Neuron (in vitro differentiated cells): ENCODE data around the gene PREX1.
"Not testable (repeated sequence)": the region's sequence is repeated elsewhere in the genome, so short reads cannot be mapped to it uniquely, and the experiment has no call there.

Source experiments
- H2AFZ ChIP-seq: one replicate; pipeline ENCODE4 v1.6.1; 2013; ENCODE audit warnings: low read depth, mild to moderate bottlenecking, inconsistent platforms, low read length, moderate library complexity
- H3K27me3 ChIP-seq: one replicate; pipeline ENCODE4 v1.6.1; 2013; ENCODE audit warnings: low read length; ENCODE audit not compliant: insufficient read depth
- H3K36me3 ChIP-seq: one replicate; pipeline ENCODE4 v1.6.1; 2013; ENCODE audit warnings: low read length; ENCODE audit not compliant: insufficient read depth
- H3K4me1 ChIP-seq: one replicate; pipeline ENCODE4 v1.6.1; 2013; ENCODE audit warnings: low read length; ENCODE audit not compliant: insufficient read depth
- H3K4me3 ChIP-seq: 2 replicates; pipeline ENCODE4 v1.5.1; 2013; ENCODE audit warnings: mild to moderate bottlenecking, low read length, moderate library complexity
- H3K9me3 ChIP-seq: one replicate; pipeline ENCODE4 v1.6.1; 2013; ENCODE audit warnings: low read length

The PREX1 gene

DNA sequence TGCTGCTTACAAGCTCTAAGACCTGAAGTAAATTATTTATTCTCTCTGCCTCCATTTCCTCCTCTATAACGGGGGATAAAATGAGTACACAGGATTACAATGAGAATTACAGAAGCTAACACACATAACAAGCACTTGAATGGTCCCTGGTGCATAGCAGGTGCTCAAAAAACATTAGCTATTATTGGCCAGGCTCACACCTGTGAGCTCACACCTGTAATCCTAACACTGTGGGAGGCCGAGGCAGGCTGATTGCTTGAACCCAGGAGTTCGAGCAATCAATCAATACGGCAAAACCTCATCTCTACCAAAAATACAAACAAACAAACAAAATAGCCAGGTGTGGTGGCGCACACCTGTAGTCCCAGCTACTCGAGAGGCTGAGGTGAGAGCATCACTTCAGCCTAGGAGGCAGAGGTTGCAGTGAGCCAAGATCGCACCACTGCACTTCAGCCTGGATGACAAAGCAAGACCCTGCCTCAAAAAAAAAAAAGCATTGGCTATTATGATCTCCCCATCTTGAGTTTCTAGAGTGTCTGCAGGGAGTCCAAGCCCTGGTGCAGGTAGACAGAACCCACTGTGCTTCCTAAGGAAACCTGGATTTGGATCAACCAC, 68.1 kb downstream of the PREX1 start:
- H2AFZ ChIP-seq = no peak overlapping the region
- no peaks in the 10 kb centered on the region for H3K27me3 ChIP-seq
- H3K4me3 ChIP-seq = no peak overlapping the region
- no peaks in the 10 kb centered on the region for H3K36me3 ChIP-seq
- peaks cover 18% of the 10 kb centered on the region for H3K4me1 ChIP-seq
- peaks cover 7% of the 10 kb centered on the region for H3K9me3 ChIP-seq

DNA sequence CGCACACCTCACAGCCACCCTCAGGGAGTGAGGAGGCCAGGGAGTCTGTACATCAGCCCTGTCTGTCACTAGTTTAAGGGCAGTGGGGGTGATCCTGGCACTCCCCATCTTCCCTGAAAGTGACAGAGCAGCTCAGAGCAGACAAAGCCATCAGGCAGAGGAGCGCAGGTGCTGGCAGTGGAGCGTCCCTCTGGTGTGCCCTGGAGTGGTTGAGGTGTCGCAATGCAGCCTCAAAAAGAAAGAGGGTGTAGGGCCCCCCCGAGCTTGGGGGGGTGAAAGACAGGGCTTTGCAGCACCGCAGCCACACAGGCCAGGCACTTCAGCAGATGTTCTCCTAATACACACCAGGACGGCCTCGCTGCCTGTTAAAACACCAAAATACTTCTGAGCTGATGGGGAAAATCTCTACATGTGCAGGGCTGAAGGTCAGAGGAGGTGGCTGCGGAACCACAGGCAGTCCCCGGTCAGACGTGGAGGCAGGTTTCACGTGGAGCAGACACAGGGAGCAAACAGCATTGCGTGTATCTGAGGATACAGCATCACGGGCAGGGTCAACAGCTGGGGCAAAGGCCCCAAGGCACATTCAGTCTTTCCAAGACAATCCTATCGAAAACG, 69.5 kb downstream of the PREX1 start:
- Histone ChIP-seq H3K4me3 (no peak overlapping the region), H3K4me1 (peaks cover 7% of the 10 kb centered on the region), H3K9me3 (peaks cover 6% of the 10 kb centered on the region), H3K36me3 (no peaks in the 10 kb centered on the region), H2AFZ (no peak overlapping the region), H3K27me3 (no peaks in the 10 kb centered on the region)

DNA sequence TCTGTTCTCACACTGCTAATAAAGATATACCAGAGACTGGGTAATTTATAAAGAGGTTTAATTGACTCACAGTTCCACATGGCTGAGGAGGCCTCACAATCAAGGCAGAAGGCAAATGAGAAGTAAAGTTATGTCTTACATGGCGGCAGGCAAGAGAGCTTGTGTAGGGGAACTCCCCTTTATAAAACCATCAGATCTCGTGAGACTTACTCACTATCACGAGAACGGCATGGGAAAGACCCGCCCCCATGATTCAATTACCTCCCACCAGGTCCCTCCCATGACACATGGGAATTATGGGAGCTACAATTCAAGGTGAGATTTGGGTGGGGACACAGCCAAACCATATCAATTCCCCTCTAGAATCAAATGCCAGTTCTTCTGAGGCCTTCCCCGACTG, 71.0 kb downstream of the PREX1 start:
- H3K4me3 ChIP-seq, H3K9me3 ChIP-seq, H2AFZ ChIP-seq, H3K27me3 ChIP-seq, H3K36me3 ChIP-seq: not testable (repeated sequence)
- H3K4me1 ChIP-seq = peaks cover 16% of the 10 kb centered on the region

DNA sequence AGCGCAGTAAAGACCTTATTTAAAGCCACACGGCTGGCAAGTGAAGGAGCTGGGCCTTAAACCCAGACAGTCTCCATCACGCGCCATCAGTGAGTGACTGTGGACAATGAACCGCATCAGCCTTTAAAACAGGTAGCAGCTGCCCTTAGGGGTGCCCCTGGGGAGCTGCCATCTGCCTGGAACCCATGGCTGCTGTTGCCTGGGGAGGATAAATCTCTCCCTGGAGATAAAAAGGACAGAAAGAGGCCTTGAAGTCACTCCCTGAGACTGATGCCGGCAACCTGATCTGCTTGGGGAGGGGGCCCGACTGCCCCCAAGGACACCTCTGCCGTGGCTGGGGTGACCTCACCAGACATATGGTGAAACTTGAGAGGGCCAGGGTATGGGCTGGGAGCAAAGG, 73.5 kb downstream of the PREX1 start:
- H2AFZ ChIP-seq = no peak overlapping the region
- no peaks in the 10 kb centered on the region for H3K27me3 ChIP-seq
- H3K4me1 ChIP-seq = peaks cover 25% of the 10 kb centered on the region
- H3K4me3 ChIP-seq = no peak overlapping the region
- H3K36me3 ChIP-seq = no peaks in the 10 kb centered on the region
- peaks cover 6% of the 10 kb centered on the region for H3K9me3 ChIP-seq

DNA sequence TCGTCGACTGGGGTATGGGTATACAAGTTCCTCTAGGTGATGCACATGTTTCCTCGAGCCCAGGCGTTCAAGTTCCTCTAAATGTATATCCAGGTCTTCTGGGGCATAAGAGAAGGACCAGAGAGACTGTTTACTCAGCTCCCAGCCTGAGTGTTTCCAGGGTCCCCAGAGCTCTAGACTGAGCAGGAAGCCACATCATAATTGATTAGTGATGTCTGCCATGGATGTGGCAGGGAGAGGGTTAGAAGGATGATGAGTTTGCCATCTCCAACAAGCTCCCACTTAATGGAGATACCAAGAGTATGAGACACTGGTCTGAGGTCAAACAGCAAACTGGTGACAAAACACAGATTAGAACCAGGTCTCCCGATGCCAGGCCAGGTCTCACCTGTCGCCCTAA, 74.8 kb downstream of the PREX1 start:
- Histone ChIP-seq H3K9me3 (peaks cover 6% of the 10 kb centered on the region), H3K36me3 (no peaks in the 10 kb centered on the region), H3K27me3 (no peaks in the 10 kb centered on the region), H3K4me1 (peaks cover 35% of the 10 kb centered on the region), H2AFZ (no peak overlapping the region), H3K4me3 (no peak overlapping the region)

DNA sequence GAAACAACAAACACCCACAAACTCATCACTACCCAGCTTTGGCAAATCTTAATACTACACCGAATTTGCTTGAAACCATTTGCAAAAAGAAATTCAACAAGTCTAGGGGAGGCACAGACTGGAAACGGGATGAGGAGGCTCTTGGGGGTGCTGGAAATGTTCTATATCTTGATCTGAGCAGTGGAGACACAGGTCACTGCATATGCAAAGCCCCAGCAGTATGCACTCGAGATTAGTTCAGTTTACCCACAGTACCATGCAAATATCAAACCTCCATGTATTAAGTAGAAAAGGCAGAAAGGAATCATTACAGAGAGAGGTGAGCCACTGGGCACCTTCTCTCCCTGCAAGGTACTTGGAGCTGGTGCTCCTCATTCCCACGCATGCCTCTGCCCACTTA, 75.9 kb downstream of the PREX1 start:
- H3K9me3 ChIP-seq = peaks cover 4% of the 10 kb centered on the region
- no peak overlapping the region for H3K4me3 ChIP-seq
- H3K4me1 ChIP-seq = peaks cover 46% of the 10 kb centered on the region
- no peak overlapping the region for H2AFZ ChIP-seq
- no peaks in the 10 kb centered on the region for H3K36me3 ChIP-seq
- no peaks in the 10 kb centered on the region for H3K27me3 ChIP-seq

DNA sequence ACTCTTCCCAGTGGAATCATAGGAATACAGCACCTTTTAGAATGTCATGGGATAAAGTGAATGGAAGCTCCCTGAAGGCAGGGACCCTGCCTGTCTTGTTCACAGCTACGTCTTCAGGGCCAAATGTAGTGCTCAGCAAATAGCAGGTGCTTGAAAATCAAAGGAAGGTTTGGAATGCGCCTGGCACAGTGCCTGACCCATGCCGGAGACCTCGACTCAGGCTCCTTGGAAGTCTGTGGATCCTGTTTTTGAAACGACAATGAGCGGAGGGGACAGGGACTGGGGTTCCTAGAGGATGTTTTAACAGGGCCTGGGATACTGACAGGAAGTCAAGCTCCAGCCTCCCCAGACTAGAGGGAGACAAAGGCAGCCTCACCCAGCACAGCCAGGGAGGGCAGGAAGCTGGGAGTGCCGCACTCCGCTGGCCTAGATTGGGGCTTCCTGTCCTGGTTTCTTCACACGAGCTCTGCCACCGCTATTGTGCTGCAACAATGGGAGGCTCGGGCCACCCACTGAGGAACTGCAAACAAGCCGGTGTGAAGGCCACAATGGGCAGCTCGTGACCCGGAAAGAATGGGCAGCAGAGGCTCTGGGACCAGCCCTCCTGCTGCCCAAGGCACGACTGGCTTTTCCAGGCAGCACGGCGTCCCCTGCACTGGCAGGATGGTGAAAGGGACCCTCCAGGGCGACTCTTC, 76.7 kb downstream of the PREX1 start:
- H3K27me3 ChIP-seq = no peaks in the 10 kb centered on the region
- peaks cover 46% of the 10 kb centered on the region for H3K4me1 ChIP-seq
- no peak overlapping the region for H2AFZ ChIP-seq
- H3K36me3 ChIP-seq = no peaks in the 10 kb centered on the region
- H3K4me3 ChIP-seq = no peak overlapping the region
- peaks cover 4% of the 10 kb centered on the region for H3K9me3 ChIP-seq

DNA sequence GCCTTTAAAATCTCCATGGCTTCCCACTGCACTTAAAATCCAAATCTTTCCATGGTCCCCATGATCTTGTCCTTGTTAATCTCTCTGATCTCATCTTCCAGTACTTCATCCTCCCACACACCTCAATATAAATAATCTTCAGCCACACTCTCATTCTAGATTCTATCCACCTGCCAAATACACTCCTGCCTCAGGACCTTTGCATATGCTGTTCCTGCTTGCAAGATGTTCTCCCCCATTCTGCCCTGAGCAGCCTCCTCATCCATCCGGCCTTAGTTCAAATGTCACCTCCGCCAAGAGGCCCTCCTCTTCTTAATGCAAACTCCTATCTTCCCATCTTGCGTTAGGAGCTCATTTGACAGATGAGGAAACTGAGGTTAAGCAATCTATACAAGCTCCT, 77.4 kb downstream of the PREX1 start:
- no peaks in the 10 kb centered on the region for H3K36me3 ChIP-seq
- no peaks in the 10 kb centered on the region for H3K27me3 ChIP-seq
- H3K4me1 ChIP-seq = peaks cover 46% of the 10 kb centered on the region
- H3K9me3 ChIP-seq = peaks cover 3% of the 10 kb centered on the region
- H3K4me3 ChIP-seq = no peak overlapping the region
- no peak overlapping the region for H2AFZ ChIP-seq

DNA sequence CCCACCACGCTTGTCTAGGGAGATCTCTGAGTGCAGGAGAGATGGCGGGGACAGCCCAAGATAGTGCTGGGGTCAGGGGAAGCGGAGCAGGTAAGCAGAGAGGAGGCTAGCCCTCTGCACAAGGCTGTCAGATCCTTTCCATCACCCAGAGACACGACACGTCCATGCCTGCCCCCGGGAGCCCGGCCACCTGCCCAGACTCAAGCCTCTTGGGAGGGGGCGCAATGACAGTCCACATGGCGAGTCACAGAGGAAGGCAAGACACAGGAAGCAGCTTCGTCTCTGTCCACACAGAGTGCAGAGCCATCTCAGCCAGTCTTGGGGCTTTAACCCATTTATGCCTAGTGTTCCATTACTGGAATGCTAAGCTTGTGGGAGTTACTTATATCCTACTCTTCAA, 78.4 kb downstream of the PREX1 start:
- H3K4me3 ChIP-seq = no peak overlapping the region
- no peak overlapping the region for H2AFZ ChIP-seq
- no peaks in the 10 kb centered on the region for H3K9me3 ChIP-seq
- H3K4me1 ChIP-seq = peaks cover 46% of the 10 kb centered on the region
- H3K36me3 ChIP-seq = peaks cover 6% of the 10 kb centered on the region
- H3K27me3 ChIP-seq = no peaks in the 10 kb centered on the region

DNA sequence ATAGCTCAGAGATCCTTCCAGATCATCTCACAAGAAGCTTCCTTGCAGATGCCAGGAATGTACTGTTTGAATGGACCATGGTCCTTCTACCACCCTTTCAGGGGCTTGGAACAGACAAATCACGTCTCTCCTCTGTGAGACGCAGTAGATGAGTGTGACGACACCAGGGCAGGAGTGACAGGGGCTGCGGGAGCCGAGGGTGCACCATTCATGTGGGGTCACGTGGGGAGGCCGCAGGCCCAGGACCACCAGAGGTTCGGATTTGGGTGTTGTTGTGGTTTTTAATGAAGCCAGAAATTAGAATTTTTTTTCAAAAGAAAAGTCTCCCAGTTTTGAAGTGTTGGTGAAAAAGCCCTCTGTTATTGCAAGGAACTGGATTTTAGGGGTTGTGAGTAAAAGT, 79.2 kb downstream of the PREX1 start:
- H3K36me3 ChIP-seq = peaks cover 15% of the 10 kb centered on the region
- no peaks in the 10 kb centered on the region for H3K9me3 ChIP-seq
- no peak overlapping the region for H3K4me3 ChIP-seq
- peaks cover 46% of the 10 kb centered on the region for H3K4me1 ChIP-seq
- H2AFZ ChIP-seq = no peak overlapping the region
- H3K27me3 ChIP-seq = no peaks in the 10 kb centered on the region

DNA sequence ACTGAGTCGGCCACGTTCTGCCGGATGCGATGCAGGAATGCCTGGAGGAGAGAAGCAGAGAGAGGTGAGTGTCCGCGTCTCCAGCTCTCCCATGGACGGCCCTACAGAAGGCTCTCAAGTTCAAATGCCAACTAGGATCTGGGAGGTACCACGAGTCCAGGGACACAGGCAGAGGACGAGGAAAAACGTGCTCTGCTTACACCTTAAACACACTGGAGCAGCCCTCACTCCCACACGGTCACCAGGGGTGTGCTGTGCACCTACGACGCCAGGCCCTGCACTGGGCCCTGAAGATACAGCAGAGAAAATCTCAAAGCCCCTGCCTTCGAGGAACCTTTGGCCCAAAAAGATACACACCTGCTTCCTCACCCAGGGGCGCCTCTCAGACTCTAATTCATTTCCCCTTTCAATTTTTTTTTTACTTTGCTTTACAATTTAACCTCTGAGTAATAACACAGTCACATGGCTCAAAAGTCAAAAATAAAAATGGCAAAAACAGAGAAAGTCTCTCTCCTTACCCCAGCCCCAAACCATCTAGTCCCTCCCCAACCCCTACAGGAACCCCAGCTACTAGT, 79.9 kb downstream of the PREX1 start:
- H3K36me3 ChIP-seq = peaks cover 21% of the 10 kb centered on the region
- no peak overlapping the region for H2AFZ ChIP-seq
- H3K4me1 ChIP-seq = peaks cover 41% of the 10 kb centered on the region
- no peaks in the 10 kb centered on the region for H3K9me3 ChIP-seq
- no peaks in the 10 kb centered on the region for H3K27me3 ChIP-seq
- no peak overlapping the region for H3K4me3 ChIP-seq

DNA sequence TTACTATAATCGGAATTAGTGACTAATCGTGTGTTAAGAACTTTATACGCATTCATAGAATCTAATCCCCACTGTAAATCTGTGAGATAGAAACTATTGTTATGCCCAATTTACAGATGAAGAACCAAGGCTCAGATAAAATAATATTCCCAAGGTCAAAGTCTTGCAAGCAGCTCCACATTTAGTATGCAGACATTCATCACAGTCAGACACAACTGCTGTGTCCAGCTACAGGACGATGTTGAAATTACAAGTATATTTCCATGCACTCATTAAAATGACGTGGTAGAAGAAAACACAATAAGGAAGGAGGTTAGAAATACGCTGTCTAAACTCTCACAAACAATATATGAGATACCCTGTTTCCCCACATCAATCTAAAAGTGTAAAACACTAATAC, 82.5 kb downstream of the PREX1 start:
- peaks cover 38% of the 10 kb centered on the region for H3K36me3 ChIP-seq
- H2AFZ ChIP-seq = no peak overlapping the region
- no peaks in the 10 kb centered on the region for H3K9me3 ChIP-seq
- no peaks in the 10 kb centered on the region for H3K27me3 ChIP-seq
- peaks cover 20% of the 10 kb centered on the region for H3K4me1 ChIP-seq
- no peak overlapping the region for H3K4me3 ChIP-seq

DNA sequence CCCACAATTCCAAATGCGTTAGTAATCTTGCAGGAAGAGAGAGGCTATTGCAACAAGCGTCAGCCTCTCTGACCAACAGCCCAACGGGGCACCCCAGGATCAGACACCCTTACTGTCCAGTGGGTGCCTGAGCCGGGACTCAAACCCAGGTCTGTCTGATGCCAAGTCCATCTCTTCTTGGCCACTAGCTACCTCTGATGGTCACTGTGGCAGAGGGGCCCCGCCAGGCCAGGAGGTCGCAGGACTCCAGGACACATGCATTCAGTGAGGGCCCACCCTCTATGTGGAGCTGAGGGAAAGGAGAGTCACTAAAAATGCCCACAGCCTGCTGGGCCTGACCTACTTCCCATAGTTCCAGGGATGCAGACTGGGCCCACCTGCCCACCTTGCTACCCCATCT, 83.3 kb downstream of the PREX1 start:
- peaks cover 38% of the 10 kb centered on the region for H3K36me3 ChIP-seq
- H3K27me3 ChIP-seq = no peaks in the 10 kb centered on the region
- no peaks in the 10 kb centered on the region for H3K9me3 ChIP-seq
- no peak overlapping the region for H2AFZ ChIP-seq
- peaks cover 20% of the 10 kb centered on the region for H3K4me1 ChIP-seq
- H3K4me3 ChIP-seq = no peak overlapping the region
